ENCODE measurements around the gene SCN4B. TPM values are rescaled to one million over a fixed set of nuclear protein-coding genes. Genes with fewer than 3 reads are reported as not detected.
A peak's percentile ranks its signal among the peaks of the same experiment; 100 is the strongest.
"Not testable (repeated sequence)": the region's sequence is repeated elsewhere in the genome, so short reads cannot be mapped to it uniquely, and the experiment has no call there.

SCN4B gene
- total RNA-seq, 4 donors from 2014 or later = 3.7 to 8.4 (median 4.4) TPM

- Histone ChIP-seq H3K9me3 (no peaks in the 10 kb centered on the region), H3K4me1 (no peaks in the 10 kb centered on the region), H3K27ac (replicated peaks in 1 of 4) (no peak overlapping the region), H3K27me3 (peaks cover 0 to 17% (median 0%) of the 10 kb centered on the region in 4 donors), H3K4me3 (no peak overlapping the region), H3K36me3 (no peaks in the 10 kb centered on the region)
- WGBS = 64% methylated on average over 6 of the region's 6 CpGs
- intact Hi-C loops (cut with DNase I) = no loop called here
- TF ChIP-seq, protein P1, sequence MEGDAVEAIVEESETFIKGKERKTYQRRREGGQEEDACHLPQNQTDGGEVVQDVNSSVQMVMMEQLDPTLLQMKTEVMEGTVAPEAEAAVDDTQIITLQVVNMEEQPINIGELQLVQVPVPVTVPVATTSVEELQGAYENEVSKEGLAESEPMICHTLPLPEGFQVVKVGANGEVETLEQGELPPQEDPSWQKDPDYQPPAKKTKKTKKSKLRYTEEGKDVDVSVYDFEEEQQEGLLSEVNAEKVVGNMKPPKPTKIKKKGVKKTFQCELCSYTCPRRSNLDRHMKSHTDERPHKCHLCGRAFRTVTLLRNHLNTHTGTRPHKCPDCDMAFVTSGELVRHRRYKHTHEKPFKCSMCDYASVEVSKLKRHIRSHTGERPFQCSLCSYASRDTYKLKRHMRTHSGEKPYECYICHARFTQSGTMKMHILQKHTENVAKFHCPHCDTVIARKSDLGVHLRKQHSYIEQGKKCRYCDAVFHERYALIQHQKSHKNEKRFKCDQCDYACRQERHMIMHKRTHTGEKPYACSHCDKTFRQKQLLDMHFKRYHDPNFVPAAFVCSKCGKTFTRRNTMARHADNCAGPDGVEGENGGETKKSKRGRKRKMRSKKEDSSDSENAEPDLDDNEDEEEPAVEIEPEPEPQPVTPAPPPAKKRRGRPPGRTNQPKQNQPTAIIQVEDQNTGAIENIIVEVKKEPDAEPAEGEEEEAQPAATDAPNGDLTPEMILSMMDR (IDR thresholded peaks at IDR 0.05) = no peak
- TF ChIP-seq POLR2AphosphoS5 (IDR thresholded peaks at IDR 0.05) (no peak), EP300 (IDR thresholded peaks at IDR 0.05) (no peak), POLR2A (IDR thresholded peaks at IDR 0.05; ENCODE audit: low read depth) (no peak)
- no peak for DNase-seq (ENCODE audit: extremely low spot score)
Measured at GRCh38 chr11:118186346-118187107, 33.9 kb upstream of the SCN4B start.

- DNase-seq (ENCODE audit: extremely low spot score) = no peak
- intact Hi-C loops (cut with DNase I) = no loop called here
- Histone ChIP-seq H3K27me3 (peaks cover 0 to 12% (median 0%) of the 10 kb centered on the region in 4 donors), H3K4me1 (peaks cover 9 to 12% (median 10%) of the 10 kb centered on the region in 4 donors), H3K36me3 (no peaks in the 10 kb centered on the region), H3K27ac (replicated peaks in 1 of 4) (no peak overlapping the region), H3K4me3 (no peak overlapping the region), H3K9me3 (no peaks in the 10 kb centered on the region)
- TF ChIP-seq POLR2A (IDR thresholded peaks at IDR 0.05; ENCODE audit: low read depth) (no peak), EP300 (IDR thresholded peaks at IDR 0.05) (no peak), POLR2AphosphoS5 (IDR thresholded peaks at IDR 0.05) (no peak)
- TF ChIP-seq, protein P1 (IDR thresholded peaks at IDR 0.05) = no peak
- 80% methylated on average over 12 of the region's 12 CpGs for WGBS
Measured at GRCh38 chr11:118184784-118185579, 32.4 kb upstream of the SCN4B start.

- DNase-seq (ENCODE audit: extremely low spot score); H3K27ac ChIP-seq (replicated peaks in 1 of 4); H3K36me3 ChIP-seq; H3K27me3 ChIP-seq; H3K9me3 ChIP-seq; H3K4me3 ChIP-seq; intact Hi-C loops (cut with DNase I): not testable (repeated sequence)
- H3K4me1 ChIP-seq = peaks cover 13 to 16% (median 14%) of the 10 kb centered on the region in 4 donors
- 82% methylated on average over 5 of the region's 5 CpGs for WGBS
Measured at GRCh38 chr11:118183691-118184090, 31.1 kb upstream of the SCN4B start.

DNA sequence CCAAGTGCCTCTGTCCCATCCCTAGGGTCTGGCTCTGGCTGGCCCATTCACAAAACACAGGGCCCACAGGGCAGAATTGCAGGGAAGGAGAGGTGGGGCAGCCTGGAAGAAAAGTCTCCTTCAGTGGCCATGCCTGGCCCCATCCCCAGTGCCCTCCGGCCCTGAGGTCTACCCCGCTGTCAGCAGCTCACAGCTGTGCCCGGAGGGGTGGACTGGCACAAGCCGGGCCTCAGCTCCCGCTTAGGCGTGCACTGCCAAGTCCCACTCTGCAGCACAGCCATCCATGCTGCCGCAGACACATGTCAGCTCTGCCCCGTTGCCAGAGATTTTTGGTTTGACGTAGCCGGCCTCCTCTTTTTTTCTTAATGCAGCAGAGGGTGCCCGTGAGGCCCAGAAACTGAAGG is 27.7 kb upstream of the SCN4B start:
- intact Hi-C loops (cut with DNase I) = no loop called here
- no peaks in the 10 kb centered on the region for H3K27me3 ChIP-seq
- H3K36me3 ChIP-seq = no peaks in the 10 kb centered on the region
- H3K9me3 ChIP-seq = no peaks in the 10 kb centered on the region
- H3K4me3 ChIP-seq = peak overlapping the region; percentile 33 to 48 (median 36)
- no peak for DNase-seq (ENCODE audit: extremely low spot score)
- H3K27ac ChIP-seq (replicated peaks in 1 of 4) = peak overlapping the region in 3 of 4 donors; percentile 20 to 57 (median 50)
- WGBS = 9% methylated on average over 10 of the region's 11 CpGs
- TF ChIP-seq, protein P1 (IDR thresholded peaks at IDR 0.05) = peak in 1 of 3 experiments; percentile 11
- TF ChIP-seq EP300 (IDR thresholded peaks at IDR 0.05) (no peak), POLR2A (IDR thresholded peaks at IDR 0.05; ENCODE audit: low read depth) (no peak), POLR2AphosphoS5 (IDR thresholded peaks at IDR 0.05) (peak in 1 of 2 donors; percentile 34)
- peaks cover 19 to 36% (median 29%) of the 10 kb centered on the region in 4 donors for H3K4me1 ChIP-seq

GRCh38 chr11:118176778-118177134 is 24.1 kb upstream of the SCN4B start:
- Histone ChIP-seq H3K4me1 (peaks cover 23 to 43% (median 39%) of the 10 kb centered on the region in 4 donors), H3K9me3 (no peaks in the 10 kb centered on the region), H3K27me3 (no peaks in the 10 kb centered on the region), H3K36me3 (no peaks in the 10 kb centered on the region), H3K4me3 (peak overlapping the region; percentile 43 to 53 (median 48)), H3K27ac (replicated peaks in 1 of 4) (peak overlapping the region in 1 of 4 donors; percentile 20)
- intact Hi-C loops (cut with DNase I) = no loop called here
- DNase-seq (ENCODE audit: extremely low spot score) = no peak
- WGBS = 88% methylated on average over 4 of the region's 4 CpGs
- TF ChIP-seq, protein P1 (IDR thresholded peaks at IDR 0.05) = no peak
- TF ChIP-seq POLR2A (IDR thresholded peaks at IDR 0.05; ENCODE audit: low read depth) = no peak
- no peak for TF ChIP-seq EP300 (IDR thresholded peaks at IDR 0.05)
- no peak for TF ChIP-seq POLR2AphosphoS5 (IDR thresholded peaks at IDR 0.05)

Measured in esophagus muscularis mucosa (tissue), 4 donors.